Heart left ventricle (tissue), 13 donors: Measurements from ENCODE around the gene REL.
"Not testable (repeated sequence)": the region's sequence is repeated elsewhere in the genome, so short reads cannot be mapped to it uniquely, and the experiment has no call there.

Experiments used
- POLR2A ChIP-seq, 2 donors: fragments of 450-650 bp; IDR thresholded peaks; one replicate each; pipeline ENCODE4 v1.6.1; 2017; ENCODE audit warnings: antibody characterized with exemption in 2 of 2, mild to moderate bottlenecking in 2 of 2, moderate library complexity in 2 of 2
- TF ChIP-seq, protein P1 (sequence below), 12 donors: fragments of 200-600 bp; sonication (generic) in 4 of 12; IDR thresholded peaks; one replicate each; pipeline versions ENCODE4 v1.5.0 to v1.8.0; 2018 to 2022; ENCODE audit warnings: antibody characterized with exemption in 12 of 12, mild to moderate bottlenecking in 5 of 12
- donor health status: ischemic (EF 13 %, LVEDD 7.1; RV severe dilation, severe dysfunction).
- donor health status: DM: no; HTN: yes; CAD: no.
- donor health status: DM: no; HTN: no; CAD: no.
- donor health status: ischemic (EF 25% LVEDD 6.9; RV normal size, moderate dysfunction).
- donor health status: ischemic (EF 25% LVEDD 5.7; RV mildly dilated, moderate dysfunction).
- donor health status: ischemic (EF 35%, LVEDD 5.7; RV mildly dilated, moderate dysfunction).
- donor health status: nonischemic (EF 11% LVEDD 7.7; RV severe dilation, severe dysfunction).
- donor health status: DM: yes; HTN: yes; CAD: no.
- donor health status: PGD.
- donor health status: ischemic (EF 29% LVEDD 5.4; RV normal size, mild dysfunction).
- donor health status: nonischemic (EF 23%, LVEDD 6.1; RV moderate dilation, normal function).

DNA sequence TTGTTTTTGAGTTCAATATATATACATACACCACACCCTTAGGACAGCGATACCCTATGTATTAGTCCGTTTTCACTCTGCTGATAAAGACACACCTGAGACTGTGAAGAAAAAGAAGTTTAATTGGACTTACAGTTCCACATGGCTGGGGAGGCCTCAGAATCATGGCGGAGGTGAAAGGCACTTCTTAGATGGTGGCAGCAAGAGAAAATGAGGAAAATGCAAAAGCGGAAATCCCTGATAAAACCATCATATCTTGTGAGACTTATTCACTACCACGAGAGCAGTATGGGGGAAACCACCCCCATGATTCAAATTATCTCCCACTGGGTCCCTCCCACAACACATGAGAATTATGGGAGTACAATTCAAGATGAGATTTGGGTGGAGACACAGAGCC, 24.5 kb downstream of the REL start:
- TF ChIP-seq, protein P1, sequence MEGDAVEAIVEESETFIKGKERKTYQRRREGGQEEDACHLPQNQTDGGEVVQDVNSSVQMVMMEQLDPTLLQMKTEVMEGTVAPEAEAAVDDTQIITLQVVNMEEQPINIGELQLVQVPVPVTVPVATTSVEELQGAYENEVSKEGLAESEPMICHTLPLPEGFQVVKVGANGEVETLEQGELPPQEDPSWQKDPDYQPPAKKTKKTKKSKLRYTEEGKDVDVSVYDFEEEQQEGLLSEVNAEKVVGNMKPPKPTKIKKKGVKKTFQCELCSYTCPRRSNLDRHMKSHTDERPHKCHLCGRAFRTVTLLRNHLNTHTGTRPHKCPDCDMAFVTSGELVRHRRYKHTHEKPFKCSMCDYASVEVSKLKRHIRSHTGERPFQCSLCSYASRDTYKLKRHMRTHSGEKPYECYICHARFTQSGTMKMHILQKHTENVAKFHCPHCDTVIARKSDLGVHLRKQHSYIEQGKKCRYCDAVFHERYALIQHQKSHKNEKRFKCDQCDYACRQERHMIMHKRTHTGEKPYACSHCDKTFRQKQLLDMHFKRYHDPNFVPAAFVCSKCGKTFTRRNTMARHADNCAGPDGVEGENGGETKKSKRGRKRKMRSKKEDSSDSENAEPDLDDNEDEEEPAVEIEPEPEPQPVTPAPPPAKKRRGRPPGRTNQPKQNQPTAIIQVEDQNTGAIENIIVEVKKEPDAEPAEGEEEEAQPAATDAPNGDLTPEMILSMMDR (IDR thresholded peaks at IDR 0.05): not testable (repeated sequence)
- not testable (repeated sequence) for TF ChIP-seq POLR2A (IDR thresholded peaks at IDR 0.05)
